G401.6 (cell line): ENCODE measurements around the gene OLFML1.

Source experiments
- FAIRE-seq: peaks from 2 replicates; lab custom pipeline; 2012; peaks lifted over from hg19 to GRCh38; lab: Jason Lieb, UNC

The OLFML1 gene

DNA sequence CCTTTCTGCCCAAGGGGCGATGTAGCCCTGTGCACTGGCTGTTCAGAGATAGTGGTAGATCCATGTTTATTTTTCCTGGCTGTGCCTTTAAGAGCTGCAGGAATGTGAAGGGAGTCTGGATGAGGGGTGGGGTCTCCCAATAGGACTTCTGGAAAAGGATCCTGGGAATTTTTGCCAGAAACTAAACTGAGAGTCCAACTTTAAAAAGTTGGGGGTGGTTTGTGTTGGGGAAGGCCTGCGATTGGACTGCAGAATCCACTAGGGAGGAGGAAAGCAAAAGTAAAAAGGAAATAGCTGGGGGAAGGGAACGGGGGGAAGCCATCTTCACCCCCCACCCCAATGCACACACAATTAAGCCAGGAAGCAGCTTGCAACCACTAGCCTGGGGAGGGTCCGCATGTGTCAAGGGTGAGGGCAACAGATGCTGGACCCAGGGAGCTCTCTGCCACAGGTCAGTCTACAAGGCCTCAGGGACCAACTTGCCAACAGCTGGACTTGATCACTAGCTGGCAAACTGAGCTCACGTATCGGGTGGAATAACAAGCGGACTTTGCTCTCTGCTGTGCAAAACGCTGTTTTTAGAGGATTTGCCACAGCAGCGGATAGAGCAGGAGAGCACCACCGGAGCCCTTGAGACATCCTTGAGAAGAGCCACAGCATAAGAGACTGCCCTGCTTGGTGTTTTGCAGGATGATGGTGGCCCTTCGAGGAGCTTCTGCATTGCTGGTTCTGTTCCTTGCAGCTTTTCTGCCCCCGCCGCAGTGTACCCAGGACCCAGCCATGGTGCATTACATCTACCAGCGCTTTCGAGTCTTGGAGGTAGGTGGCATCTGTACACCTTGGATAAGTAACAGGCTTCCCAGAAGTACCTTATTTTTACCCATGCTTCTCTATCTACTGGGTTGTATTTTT, at the start of gene OLFML1:
Gene OLFML1 (plus strand): TSS at position 321 of the 912 bp plus-strand sequence. CDS start 370 bp downstream, at position 691.
- FAIRE-seq, result peak; percentile 99

DNA sequence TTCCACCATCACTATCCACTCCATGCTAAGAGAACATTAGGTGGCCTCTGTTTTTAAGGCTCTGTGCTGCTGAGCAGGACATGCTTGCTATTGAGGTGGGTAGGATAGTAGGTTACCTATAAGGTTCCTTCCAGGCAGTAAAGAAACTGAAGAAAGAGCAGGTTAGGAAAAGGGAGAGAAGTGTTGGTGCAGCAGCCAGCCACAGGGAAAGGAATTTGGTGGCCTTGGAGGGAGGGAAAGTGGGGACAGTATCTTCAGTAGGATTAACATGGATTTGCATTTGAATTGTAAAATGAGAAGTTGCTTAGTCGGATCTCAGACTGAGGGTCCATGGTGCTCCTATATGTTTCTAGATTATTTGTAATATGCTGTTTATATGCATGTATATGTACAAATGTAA, 49.2 kb upstream of the OLFML1 start:
- FAIRE-seq, result no peak

DNA sequence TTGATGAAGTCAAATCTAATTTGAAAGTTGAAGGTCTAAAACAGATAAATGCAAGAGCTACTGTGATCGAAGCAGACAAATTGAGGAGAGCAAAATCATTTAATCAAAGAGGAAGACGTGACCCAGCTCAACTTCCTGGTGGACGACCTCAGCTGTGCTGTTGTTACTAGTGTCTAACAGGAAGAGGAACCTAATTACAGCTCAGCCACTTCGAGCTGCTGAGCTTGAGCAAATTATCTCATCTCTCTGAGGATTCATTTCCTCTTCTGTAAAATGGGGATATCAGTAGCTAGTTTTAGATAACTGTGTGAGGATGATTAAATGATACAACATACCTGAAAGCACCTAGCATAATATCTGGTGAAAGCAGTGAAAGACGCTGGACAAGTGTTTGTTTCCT, 48.6 kb upstream of the OLFML1 start:
- no peak for FAIRE-seq

DNA sequence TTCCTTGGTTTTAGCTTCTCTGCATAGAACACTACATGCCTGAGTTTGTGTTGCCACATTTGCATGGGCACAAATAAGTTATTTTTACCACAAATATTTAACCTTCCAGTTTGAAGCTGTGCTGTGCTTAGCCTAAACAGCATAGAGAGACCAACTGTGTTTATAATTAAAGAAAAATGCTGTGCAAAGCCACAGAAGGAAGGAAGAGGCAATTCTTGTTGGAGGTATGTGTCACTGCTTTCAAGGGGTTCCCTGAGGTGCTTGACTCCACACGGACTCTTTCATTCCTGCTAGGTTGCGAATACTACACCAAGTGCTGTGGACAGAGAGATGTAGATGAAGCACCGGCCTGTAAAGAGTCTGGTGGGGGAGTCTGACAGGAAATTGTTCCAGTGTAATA, 47.6 kb upstream of the OLFML1 start:
- no peak for FAIRE-seq

DNA sequence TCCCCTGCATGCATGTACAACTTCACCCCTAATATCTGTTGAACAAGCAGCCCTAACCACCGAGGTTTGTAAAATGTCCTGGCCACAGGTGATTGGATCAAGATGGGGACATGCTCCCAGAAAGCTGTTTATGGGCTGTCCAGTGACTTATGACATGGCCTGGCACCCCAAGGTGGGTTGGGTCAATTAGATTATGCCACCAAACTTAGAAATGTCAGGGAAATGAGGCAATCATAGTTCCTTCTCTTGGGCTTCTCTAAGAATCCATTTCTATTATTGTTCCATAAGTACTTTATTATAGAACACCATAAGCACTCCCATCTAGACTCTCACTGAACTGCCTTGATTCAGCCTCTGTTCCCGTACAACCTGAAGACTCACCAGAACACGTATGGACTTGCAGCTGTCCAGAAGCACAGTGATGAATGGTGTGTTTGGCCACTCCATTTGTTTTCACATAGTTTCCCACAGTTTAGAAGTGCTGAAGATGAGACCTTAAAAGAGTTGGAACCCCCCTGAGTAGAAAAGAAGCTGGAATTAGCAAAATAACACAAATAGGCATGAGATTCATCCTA, 45.5 kb upstream of the OLFML1 start:
- no peak for FAIRE-seq

DNA sequence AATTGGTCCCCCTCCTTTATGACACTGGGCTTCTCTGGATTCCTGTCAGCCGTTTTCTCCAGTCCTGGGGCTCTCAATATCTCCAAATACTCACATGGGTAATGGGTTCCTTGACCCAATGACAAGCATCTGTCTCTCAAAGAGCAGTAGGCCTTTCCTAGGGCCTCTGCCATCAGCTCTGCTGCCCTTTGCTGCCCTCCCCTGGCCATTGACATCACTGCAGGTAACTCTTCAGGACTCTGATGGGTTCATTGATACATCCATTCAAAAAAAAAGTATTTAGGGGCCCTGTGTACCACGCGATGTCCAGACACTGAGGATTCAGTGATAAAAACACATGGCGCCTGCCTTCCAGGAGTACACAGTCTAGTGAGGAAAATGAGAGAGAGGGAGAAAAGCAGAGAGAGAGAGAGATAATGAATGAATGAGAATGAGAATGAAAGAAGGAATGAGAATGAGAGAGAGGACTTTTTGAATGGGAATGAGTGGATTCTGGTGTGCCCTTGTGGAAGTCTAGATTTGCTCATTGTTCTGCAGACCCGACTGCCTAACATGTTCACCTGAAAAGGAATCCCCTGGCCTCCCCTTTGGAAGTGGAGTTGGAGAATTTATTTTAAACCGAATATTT, 42.6 kb upstream of the OLFML1 start:
- peak; percentile 67 for FAIRE-seq

DNA sequence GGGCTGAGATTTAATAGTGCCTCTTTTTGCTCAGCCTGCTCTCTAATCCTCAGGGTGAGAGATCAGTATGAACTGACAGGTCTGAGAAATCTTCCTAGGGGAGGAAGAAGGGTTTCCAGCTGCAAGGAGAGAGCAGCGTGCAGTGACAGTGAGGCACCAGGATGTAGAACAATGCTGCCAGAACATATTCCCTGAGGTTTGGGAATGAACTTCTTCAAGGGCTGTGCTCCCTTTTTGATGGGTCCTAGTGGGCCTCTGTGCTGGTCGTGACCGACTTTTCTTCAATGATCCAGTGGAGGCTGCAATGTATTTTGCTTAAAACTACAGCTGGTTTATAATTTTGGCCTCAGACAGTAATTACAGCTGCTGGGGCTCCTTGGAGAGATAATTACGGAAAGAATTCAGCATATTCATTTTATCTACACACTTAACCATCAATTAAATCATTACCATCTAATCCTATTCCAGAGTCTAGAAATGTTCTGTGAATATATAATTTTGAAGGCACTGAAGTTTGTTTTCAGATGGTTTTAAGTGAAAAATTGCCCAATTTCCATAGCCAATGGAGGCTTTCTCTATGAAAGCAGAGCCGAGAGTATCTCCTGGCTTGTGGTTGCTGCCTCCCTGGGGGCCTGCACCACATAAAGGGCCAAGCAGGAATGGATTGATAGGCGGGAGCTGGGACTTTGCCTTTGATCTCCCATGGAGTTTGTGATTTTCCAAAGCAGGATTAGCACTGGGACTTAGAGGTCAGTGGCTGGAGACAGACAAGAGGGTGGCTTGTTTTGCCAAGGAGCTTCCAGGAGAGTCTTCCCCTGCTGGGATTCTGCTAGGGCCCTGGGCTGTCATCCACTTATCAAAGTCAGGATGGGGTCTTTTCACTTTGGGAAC, 41.0 kb upstream of the OLFML1 start:
- no peak for FAIRE-seq

DNA sequence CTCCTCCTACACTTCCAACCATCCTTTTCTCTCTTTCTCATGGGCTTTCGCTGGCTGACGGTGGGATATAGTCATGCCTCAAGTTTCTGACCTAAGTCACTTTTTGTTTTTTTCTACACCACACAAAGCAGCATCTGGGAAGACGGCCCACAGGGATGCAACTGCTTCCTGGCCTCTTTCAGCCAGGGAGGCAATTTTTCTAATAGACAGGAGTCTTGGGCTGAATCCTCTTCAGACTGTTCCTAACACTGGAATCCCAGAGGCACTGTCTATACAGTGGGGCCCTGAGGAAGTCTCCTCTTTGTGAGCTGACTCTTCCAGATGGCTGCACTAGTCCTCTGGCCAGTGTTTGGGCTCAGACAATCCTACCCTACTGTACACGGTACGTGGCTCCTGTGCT, 39.7 kb upstream of the OLFML1 start:
- FAIRE-seq, result no peak

DNA sequence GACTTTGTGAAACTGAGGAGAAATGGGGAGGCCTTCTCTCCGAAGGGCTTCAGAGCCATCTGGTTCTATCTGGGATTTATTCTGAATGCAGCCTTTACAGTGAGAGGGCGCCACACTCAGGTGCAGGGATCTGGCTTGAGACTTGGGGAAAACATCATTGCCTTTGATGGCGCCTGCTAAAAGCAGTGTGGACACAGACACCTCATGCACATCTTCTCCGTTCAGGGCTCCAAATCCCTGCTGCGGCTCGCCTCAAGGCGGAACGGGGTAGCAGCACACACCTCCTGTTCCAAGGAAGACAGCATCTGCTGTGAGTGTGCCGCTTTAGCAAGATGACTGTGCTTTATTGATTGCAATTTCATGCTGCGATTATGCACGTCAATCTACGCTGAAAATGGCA, 37.1 kb upstream of the OLFML1 start:
- no peak for FAIRE-seq

DNA sequence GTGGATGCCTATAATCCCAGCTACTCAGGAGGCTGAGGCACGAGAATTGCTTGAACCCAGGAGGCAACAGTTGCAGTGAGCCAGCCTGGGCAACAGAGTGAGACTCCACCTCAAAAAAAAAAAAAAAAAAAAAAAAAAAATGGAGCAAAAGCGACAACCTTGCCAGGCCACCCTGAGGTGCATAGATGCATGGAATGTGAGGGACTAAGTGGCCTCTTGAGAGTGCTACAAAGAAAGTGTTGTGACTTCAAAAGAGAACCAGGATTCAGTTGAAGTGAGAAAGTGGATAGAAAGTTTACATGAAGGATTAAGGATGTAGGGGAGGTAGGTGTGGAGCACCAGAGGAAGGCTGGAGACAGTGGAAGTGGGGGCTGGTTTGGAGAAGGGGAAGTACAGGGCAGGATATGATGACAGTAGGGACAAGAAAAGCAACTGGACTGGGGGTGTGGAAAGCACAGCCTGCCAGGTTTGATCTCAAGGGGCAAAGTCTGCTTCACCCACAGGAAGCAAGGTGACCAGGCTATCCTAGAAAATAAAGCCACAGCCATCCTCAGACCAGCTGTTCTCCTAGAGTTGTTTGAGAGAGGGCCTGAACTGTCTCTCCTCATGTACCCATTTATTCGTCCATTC, 36.0 kb upstream of the OLFML1 start:
- no peak for FAIRE-seq

DNA sequence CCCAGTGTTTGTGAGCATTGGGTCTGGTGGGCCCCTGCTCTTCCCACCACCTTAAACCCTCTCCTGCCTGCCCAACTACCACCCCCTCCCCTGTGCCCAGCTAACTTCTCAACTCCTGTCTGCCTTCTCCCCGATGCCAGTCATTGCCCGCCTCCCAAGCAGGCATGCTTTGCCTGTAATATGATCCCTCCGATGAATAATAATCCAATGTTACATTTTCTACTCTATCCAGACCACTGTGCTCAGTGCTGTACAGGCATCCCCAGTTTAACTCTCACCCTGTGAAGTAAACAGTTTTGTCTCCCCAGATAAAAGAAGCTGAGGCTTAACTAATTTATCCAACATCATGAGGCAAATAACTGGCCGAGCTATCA, 35.5 kb upstream of the OLFML1 start:
- FAIRE-seq, result no peak

DNA sequence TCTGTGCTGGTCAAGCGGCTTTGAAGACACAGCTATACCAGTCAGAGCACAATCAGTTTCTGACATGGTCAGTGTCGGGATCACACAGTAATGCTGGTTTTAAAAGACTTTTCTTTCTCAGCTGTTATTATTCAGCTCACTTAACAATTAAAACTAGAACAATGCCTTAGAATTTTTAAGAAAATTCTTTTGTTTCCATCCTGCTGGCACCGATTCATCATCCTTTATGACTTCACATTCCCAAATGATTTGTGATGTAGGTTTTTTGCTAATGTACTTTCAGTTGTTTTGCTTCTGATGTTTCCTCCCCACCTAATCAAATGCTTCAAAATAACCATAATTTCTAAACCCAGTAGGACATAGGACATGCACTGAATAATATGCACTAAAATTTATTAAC, 34.5 kb upstream of the OLFML1 start:
- no peak for FAIRE-seq

DNA sequence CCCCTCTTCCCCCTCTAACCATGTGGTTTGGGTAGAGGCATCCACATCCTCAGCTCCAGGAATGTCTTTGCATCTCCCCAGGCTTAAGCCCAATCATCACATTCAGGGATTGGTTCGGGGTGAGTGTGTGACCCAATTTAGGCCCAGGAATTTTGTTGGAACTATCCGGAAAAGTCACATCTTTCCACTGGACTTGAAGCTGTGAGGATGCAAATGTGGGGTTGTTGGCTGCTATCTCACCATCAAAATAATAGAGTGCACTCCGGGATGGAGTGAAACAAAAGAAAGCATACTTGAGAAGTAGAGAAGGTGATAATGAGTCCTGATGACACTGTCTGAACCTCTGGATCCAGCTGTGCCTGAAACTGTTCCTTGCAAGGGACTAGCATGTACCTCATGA, 33.8 kb upstream of the OLFML1 start:
- no peak for FAIRE-seq

DNA sequence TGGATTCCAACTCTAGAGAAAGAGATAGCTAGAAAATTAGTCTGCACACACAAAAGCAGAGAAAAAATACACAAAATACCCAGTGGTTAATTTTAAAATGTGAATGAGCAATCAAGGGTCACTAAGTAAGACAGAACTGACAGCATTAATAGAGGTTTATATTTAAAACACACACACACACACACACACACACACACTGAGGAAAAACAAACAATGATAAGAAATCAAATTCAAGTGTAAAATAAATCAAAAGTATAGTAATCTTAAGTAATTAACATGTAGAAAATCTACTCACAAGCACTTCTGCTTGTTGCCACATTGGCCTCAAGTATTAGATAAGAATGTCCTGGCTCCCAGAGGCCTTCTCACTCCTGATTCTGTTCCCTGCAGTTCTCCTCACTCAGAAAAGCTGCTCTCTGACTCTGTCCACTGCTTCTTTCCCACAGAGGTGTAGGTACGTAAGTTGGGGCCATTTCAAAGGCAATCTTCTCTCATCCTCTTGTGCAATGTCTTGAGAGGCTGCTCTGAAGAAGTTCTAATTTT, 33.3 kb upstream of the OLFML1 start:
- FAIRE-seq, result no peak

DNA sequence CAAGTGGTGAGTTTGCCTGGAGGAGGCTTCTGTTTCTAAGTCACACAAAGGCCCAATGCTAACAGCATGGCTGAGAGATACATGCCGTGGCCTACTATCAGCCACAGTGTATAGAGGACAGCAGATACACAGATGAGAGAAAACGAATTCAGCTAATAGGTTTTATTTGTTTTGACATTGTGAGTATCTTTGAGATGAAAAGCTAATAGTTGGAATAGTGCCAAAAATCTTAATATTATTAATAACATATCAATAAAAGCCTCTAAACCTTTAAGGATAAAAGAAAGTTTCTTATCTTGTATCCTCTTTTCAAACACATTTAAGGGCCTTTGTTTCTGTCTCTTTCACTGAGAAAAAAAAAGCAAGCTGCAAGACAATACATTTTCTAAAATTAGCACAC, 30.5 kb upstream of the OLFML1 start:
- FAIRE-seq, result no peak

DNA sequence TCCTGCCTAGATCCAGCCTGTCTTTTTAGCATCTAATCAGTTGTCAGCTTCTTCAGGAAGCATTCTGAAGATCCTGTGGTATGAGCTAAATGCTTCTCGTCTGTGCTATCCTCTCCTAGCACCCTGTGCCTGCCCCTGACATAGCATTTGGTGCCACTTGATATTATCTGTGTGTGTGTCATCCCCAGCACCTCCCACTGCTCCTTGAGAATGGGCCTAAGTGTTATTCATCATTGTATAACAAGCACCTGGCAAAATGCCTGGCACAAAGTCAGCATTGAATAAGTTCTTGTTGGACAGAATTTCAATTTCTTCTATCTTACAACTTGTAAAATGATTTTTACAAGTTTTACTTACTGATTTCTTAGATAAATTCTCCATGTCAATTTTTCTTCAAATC, 28.1 kb upstream of the OLFML1 start:
- FAIRE-seq, result no peak

DNA sequence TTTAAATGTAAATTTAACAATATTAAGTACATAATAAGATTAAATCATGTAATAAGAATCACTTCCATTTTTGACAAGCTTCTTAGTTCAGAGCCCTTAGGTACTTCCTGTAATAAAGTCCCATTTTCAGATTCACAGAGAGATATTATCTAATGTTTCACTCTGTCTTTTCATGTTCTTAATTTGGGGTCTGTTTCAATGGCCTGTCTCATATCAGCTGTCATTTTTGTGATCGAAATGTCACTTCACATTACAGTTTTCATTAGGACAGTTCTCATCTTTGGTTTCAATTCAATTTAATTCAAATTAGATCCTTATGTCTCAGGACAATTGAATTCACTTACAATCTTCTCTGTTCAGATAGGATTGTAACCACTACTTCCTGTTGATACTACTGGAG, 22.6 kb upstream of the OLFML1 start:
- FAIRE-seq, result no peak

DNA sequence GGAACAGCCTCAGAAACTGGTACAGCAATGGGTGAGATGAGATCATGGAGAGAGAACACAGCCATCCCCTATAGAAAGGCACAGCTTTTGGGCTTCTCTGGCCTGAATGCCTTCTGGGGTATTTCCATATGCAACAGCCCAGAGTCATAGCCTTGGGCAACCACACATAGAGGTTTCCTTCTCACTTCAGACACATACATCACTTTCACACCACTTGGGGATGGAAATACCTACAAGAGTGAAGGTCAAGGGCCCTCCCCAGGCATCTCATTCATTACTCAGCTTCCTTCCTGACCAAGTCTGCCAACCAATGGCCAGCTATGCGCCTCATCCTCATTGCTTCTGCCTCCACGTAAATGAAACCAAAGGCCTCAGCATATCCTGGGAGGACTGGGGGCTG, 17.7 kb upstream of the OLFML1 start:
- no peak for FAIRE-seq

DNA sequence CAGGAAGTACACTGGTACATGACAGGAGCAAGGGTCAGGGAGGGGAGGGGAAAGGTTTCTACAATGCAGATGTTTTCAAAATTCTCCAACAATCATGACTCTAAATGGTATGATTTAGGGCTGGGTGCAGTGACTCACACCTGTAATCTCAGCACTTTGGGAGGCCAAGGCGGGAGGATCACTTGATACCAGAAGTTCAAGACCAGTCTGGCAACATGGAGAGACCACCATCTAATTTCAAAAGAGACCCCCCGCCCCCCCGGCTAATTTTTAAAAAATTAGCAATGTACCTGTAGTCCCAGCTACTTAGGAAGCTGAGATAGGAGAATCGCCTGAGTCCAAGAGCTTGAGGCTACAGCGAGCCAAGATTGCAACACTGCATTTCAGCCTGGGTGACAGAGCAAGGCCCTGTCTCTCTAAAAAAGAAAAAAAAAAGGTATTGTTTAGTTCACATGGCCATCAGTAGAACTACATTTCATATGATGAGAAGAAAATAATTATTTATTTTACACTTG, 15.9 kb upstream of the OLFML1 start:
- no peak for FAIRE-seq

DNA sequence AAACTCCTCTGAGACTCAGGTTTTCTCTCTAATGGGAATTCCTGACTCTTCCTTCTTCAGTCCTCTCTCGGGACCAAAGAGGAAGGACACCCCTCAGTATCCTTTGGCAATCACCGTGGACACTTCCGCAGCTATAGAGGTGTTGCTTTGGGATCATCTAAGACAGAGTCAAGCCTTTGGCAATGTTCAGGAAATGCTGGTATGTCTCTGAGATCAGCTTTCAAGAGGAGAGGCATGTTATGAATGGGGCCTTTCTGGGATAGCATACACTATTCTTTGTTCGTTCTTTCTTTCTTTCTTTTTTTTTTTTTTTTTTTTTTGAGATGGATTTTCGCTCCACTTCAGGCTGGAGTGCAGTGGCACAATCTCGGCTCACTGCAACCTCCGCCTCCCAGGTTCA, 14.2 kb upstream of the OLFML1 start:
- FAIRE-seq, result no peak

DNA sequence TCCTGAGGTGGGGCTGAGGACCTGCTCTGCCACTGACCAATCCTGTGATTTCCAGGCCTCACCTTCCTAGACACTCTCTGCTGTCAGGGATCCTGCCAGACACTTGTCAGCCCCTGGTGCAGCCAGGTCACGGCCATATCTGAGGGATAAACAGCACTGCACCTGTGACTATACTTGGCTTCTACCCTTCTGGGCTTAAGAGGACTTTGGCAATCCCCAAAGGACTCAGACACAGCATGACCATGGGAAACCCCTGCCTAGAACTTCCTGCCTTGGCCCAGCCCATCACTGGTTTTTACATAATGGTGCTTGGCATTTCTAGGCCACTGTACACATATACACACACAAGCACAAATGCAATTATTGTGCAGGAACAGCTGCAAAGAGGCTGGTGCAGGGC, 11.6 kb upstream of the OLFML1 start:
- FAIRE-seq, result no peak

DNA sequence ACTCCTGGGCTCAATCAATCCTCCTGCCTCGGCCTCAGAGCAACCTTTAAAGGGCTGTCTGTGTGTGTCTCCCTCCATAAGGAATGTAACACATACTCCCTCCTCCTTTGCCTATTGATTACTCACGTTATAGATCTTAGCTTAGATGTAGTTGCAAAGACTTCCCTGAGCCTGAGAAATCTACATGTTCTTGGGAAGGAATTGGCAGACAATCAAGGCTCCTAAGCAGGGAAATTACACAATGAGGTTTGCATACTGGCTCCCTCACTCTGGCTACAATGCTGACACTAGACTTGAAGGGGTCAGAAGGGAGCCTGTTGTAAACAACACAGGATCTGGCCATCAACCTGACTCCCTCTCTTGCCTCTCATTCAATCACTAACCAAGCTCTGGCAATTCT, 5.2 kb upstream of the OLFML1 start:
- no peak for FAIRE-seq
